Measurements from ENCODE around the gene C1QB. TPM values are rescaled to one million over a fixed set of nuclear protein-coding genes. Genes with fewer than 3 reads are reported as not detected.

The C1QB gene
- total and polyA plus RNA-seq, 2 donors (not counting 1 experiment from before 2014, with no cell fraction given), result 0.16 TPM; not detected in 1

DNA sequence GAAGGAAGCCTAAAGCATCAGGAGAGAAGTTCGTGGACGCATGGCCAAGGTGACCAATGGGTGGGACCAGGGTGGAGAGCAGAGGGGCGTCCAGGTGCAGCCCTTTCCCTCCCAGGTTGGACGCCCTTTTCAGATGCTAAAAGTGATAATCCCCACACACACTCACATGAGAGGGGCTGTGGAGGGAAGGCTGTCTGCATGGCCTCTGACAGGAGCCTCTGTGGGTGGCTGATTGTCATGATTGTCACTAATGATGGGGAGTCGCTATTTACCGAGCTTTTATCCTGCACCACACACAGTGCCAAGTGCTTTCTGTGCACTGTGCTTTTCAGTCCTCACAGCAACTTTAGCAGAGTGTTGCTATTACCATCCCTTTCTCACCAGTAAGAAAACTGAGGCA lies 43.7 kb upstream of the C1QB start:
- Mint-ChIP-seq H3K27me3 (peaks cover 65% of the 10 kb centered on the region), H3K9me3 (ENCODE audit: insufficient read depth) (no peaks in the 10 kb centered on the region), H3K27ac (no peak overlapping the region), H3K4me3 (no peak overlapping the region), H3K4me1 (no peaks in the 10 kb centered on the region)
- ChIA-PET CTCF (no interaction called here), POLR2A (no interaction called here)
- no peaks in the 10 kb centered on the region for H3K79me2 ChIP-seq (ENCODE audit: control insufficient read depth, insufficient read depth, low read length)
- H3K9me3 ChIP-seq (ENCODE audit: control extremely low read depth in 1 of 3, control insufficient read depth in 2 of 3, insufficient read depth in 1 of 3, low read length in 2 of 3), result peaks cover 0 to 5% (median 0%) of the 10 kb centered on the region in 3 donors
- peaks cover 0 to 13% (median 0%) of the 10 kb centered on the region in 4 experiments for H3K27me3 ChIP-seq (replicated peaks in 1 of 4; ENCODE audit: control extremely low read depth in 1 of 4, control insufficient read depth in 3 of 4, insufficient read depth in 4 of 4, low read length in 3 of 4)
- DNase-seq (no peak), ATAC-seq (ENCODE audit: low read depth) (no peak)
- no peak overlapping the region for H3K4me2 ChIP-seq (replicated peaks; ENCODE audit: low read depth, low read length, poor library complexity, severe bottlenecking)
- no peaks in the 10 kb centered on the region for H3K36me3 ChIP-seq (replicated peaks in 1 of 2; ENCODE audit: control extremely low read depth in 1 of 2, control insufficient read depth in 1 of 2, extremely low read depth in 1 of 2, insufficient read depth in 2 of 2, low read length in 1 of 2)
- H3K4me3 ChIP-seq (ENCODE audit: control extremely low read depth in 1 of 5, extremely low read depth in 1 of 5, insufficient read depth in 1 of 5, low read depth in 2 of 5, low read length in 4 of 5), result no peak overlapping the region
- H3K9ac ChIP-seq (ENCODE audit: low read length), result no peak overlapping the region
- no peak overlapping the region for H2AFZ ChIP-seq (ENCODE audit: insufficient read depth, low read depth, low read length, poor library complexity, severe bottlenecking)
- H3K27ac ChIP-seq (ENCODE audit: low read length in 2 of 2), result no peak overlapping the region
- intact Hi-C loops (cut with micrococcal nuclease), result no loop called here
- H4K20me1 ChIP-seq (ENCODE audit: control insufficient read depth, insufficient read depth, low read length, poor library complexity, severe bottlenecking), result no peaks in the 10 kb centered on the region
- H3K4me1 ChIP-seq (ENCODE audit: control insufficient read depth in 2 of 2, insufficient read depth in 2 of 2, low read length in 2 of 2), result no peaks in the 10 kb centered on the region
- 26% methylated on average over 3 of the region's 6 CpGs for WGBS (ENCODE audit: insufficient coverage)
- TF ChIP-seq, protein P1, sequence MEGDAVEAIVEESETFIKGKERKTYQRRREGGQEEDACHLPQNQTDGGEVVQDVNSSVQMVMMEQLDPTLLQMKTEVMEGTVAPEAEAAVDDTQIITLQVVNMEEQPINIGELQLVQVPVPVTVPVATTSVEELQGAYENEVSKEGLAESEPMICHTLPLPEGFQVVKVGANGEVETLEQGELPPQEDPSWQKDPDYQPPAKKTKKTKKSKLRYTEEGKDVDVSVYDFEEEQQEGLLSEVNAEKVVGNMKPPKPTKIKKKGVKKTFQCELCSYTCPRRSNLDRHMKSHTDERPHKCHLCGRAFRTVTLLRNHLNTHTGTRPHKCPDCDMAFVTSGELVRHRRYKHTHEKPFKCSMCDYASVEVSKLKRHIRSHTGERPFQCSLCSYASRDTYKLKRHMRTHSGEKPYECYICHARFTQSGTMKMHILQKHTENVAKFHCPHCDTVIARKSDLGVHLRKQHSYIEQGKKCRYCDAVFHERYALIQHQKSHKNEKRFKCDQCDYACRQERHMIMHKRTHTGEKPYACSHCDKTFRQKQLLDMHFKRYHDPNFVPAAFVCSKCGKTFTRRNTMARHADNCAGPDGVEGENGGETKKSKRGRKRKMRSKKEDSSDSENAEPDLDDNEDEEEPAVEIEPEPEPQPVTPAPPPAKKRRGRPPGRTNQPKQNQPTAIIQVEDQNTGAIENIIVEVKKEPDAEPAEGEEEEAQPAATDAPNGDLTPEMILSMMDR (IDR thresholded peaks at IDR 0.05), result no peak
- no peak for TF ChIP-seq EZH2 (IDR thresholded peaks at IDR 0.05; ENCODE audit: borderline replicate concordance, insufficient read depth, low read depth, low read length, poor library complexity, severe bottlenecking)

DNA sequence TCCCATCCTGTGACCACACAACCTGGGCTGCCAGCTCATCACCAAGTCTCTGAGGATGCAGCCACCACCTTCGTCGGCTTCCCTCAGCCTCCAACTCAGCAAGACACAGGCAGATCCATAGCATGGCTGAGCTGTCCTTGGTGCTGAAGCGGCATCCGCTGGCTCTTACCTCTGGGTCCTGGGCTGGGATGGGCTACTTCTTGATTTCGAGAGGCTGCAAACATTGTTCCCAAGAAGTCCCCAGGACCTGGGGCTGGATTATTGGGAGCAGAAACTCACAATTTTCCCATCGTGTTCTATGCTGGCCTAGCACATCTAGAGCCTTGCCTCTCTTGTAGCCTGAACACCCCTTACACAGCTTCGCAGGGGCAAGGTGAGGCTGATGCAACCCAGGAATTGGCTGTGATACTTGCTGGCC lies 41.5 kb upstream of the C1QB start:
- Histone ChIP-seq H3K4me1 (ENCODE audit: control insufficient read depth in 2 of 2, insufficient read depth in 2 of 2, low read length in 2 of 2) (no peaks in the 10 kb centered on the region), H3K27ac (ENCODE audit: low read length in 2 of 2) (no peak overlapping the region), H3K27me3 (replicated peaks in 1 of 4; ENCODE audit: control extremely low read depth in 1 of 4, control insufficient read depth in 3 of 4, insufficient read depth in 4 of 4, low read length in 3 of 4) (peaks cover 0 to 10% (median 0%) of the 10 kb centered on the region in 4 experiments), H3K9me3 (ENCODE audit: control extremely low read depth in 1 of 3, control insufficient read depth in 2 of 3, insufficient read depth in 1 of 3, low read length in 2 of 3) (peaks cover 0 to 5% (median 0%) of the 10 kb centered on the region in 3 donors), H3K9ac (ENCODE audit: low read length) (no peak overlapping the region), H3K79me2 (ENCODE audit: control insufficient read depth, insufficient read depth, low read length) (no peaks in the 10 kb centered on the region), H2AFZ (ENCODE audit: insufficient read depth, low read depth, low read length, poor library complexity, severe bottlenecking) (no peak overlapping the region), H4K20me1 (ENCODE audit: control insufficient read depth, insufficient read depth, low read length, poor library complexity, severe bottlenecking) (no peaks in the 10 kb centered on the region), H3K4me3 (ENCODE audit: control extremely low read depth in 1 of 5, extremely low read depth in 1 of 5, insufficient read depth in 1 of 5, low read depth in 2 of 5, low read length in 4 of 5) (no peak overlapping the region), H3K4me2 (replicated peaks; ENCODE audit: low read depth, low read length, poor library complexity, severe bottlenecking) (no peak overlapping the region), H3K36me3 (replicated peaks in 1 of 2; ENCODE audit: control extremely low read depth in 1 of 2, control insufficient read depth in 1 of 2, extremely low read depth in 1 of 2, insufficient read depth in 2 of 2, low read length in 1 of 2) (no peaks in the 10 kb centered on the region)
- no peak overlapping the region for H3K27ac Mint-ChIP-seq
- H3K9me3 Mint-ChIP-seq (ENCODE audit: insufficient read depth), result no peaks in the 10 kb centered on the region
- no peak overlapping the region for H3K4me3 Mint-ChIP-seq
- ATAC-seq (ENCODE audit: low read depth) (no peak), DNase-seq (no peak)
- ChIA-PET CTCF (no interaction called here), POLR2A (no interaction called here)
- no peak for TF ChIP-seq EZH2 (IDR thresholded peaks at IDR 0.05; ENCODE audit: borderline replicate concordance, insufficient read depth, low read depth, low read length, poor library complexity, severe bottlenecking)
- TF ChIP-seq, protein P1 (IDR thresholded peaks at IDR 0.05), result no peak
- peaks cover 56% of the 10 kb centered on the region for H3K27me3 Mint-ChIP-seq
- intact Hi-C loops (cut with micrococcal nuclease), result no loop called here
- 15% methylated on average over 6 of the region's 7 CpGs for WGBS (ENCODE audit: insufficient coverage)
- no peaks in the 10 kb centered on the region for H3K4me1 Mint-ChIP-seq

All from B cell (primary cell).